HEK293 (cell line): ENCODE results near the gene RGS7.
A peak's percentile ranks its signal among the peaks of the same experiment; 100 is the strongest.

Experiments
- CTCF ChIA-PET: fragments of 350-600 bp; formaldehyde crosslinking; extraction: SDS; loops from one replicate; lab custom pipeline; 2021; ENCODE audit warnings: antibody characterized with exemption; lab: Yijun Ruan, JAX
- POLR2A ChIA-PET: fragments of 300-600 bp; formaldehyde crosslinking; extraction: SDS; loops from one replicate; lab custom pipeline; 2020; ENCODE audit warnings: antibody characterized with exemption, inconsistent platforms; lab: Yijun Ruan, JAX
- H3K27ac ChIP-seq: fragments of 200-500 bp; sonication (Bioruptor generic); 2 replicates; pipeline ENCODE4 v1.5.1; 2014; ENCODE audit warnings: low read depth, low read length, control low read depth, inconsistent platforms; ENCODE audit errors: extremely low read depth
- H3K36me3 ChIP-seq, 2 experiments: fragments of 200-500 bp in 1 of 2; sonication (Bioruptor generic) in 1 of 2; 1 replicate in 1 of 2; 2 replicates in 1 of 2; pipeline ENCODE4 v1.5.1; 2014 to 2017; ENCODE audit warnings: inconsistent platforms in 2 of 2, low read length in 2 of 2; ENCODE audit not compliant: control insufficient read depth in 2 of 2, insufficient read depth in 1 of 2
- H3K4me1 ChIP-seq: fragments of 200-500 bp; sonication (Bioruptor generic); 2 replicates; pipeline ENCODE4 v1.5.1; 2014; ENCODE audit warnings: mild to moderate bottlenecking, low read length, inconsistent platforms; ENCODE audit not compliant: control insufficient read depth, insufficient read depth
- H3K4me3 ChIP-seq: 2 replicates; pipeline ENCODE4 v1.5.1; 2011; ENCODE audit warnings: low read depth, mild to moderate bottlenecking, control low read depth, low read length, moderate library complexity
- H3K9me3 ChIP-seq: fragments of 200-500 bp; sonication (Bioruptor generic); 2 replicates; pipeline ENCODE4 v1.5.1; 2014; ENCODE audit warnings: low read depth, low read length, inconsistent platforms; ENCODE audit not compliant: control insufficient read depth, insufficient read depth
- BCL11B ChIP-seq: fragments of 450-650 bp; formaldehyde crosslinking; IDR thresholded peaks from 2 replicates; pipeline ENCODE4 v1.5.1; 2016; ENCODE audit warnings: low read depth, missing biosample characterization, missing genetic modification characterization
- GLIS1 ChIP-seq: fragments of 450-650 bp; formaldehyde crosslinking; IDR thresholded peaks from 2 replicates; pipeline ENCODE4 v1.5.1; 2016; ENCODE audit warnings: missing biosample characterization, missing genetic modification characterization
- HOXC10 ChIP-seq: sonication (generic); formaldehyde crosslinking; IDR thresholded peaks from 2 replicates; pipeline ENCODE4 v1.8.1; 2023; ENCODE audit warnings: mild to moderate bottlenecking, missing genetic modification reagents
- IKZF3 ChIP-seq: fragments of 450-650 bp; IDR thresholded peaks from 2 replicates; pipeline ENCODE4 v1.5.0; 2018; ENCODE audit warnings: missing biosample characterization, mild to moderate bottlenecking, missing genetic modification characterization, moderate library complexity
- KLF1 ChIP-seq: fragments of 450-650 bp; formaldehyde crosslinking; IDR thresholded peaks from 2 replicates; pipeline ENCODE4 v1.5.1; 2016; ENCODE audit warnings: missing biosample characterization, missing genetic modification characterization
- MEIS1 ChIP-seq: sonication (generic); formaldehyde crosslinking; IDR thresholded peaks from 2 replicates; pipeline ENCODE4 v1.8.1; 2022; ENCODE audit warnings: missing genetic modification reagents, mild to moderate bottlenecking, borderline replicate concordance
- ZBTB21 ChIP-seq: fragments of 450-650 bp; formaldehyde crosslinking; IDR thresholded peaks from 2 replicates; pipeline ENCODE4 v1.5.1; 2017; ENCODE audit warnings: missing biosample characterization, missing genetic modification characterization
- ZNF138 ChIP-seq: fragments of 450-650 bp; formaldehyde crosslinking; IDR thresholded peaks from 2 replicates; pipeline ENCODE4 v1.5.1; 2016; ENCODE audit warnings: missing biosample characterization, missing genetic modification characterization, borderline replicate concordance
- ZNF175 ChIP-seq: fragments of 450-650 bp; formaldehyde crosslinking; IDR thresholded peaks from 2 replicates; pipeline ENCODE4 v1.5.1; 2016; ENCODE audit warnings: missing biosample characterization, missing genetic modification characterization
- ZNF514 ChIP-seq: fragments of 450-650 bp; formaldehyde crosslinking; IDR thresholded peaks from 2 replicates; pipeline ENCODE4 v1.5.1; 2016; ENCODE audit warnings: missing biosample characterization, missing genetic modification characterization
- ZNF549 ChIP-seq: fragments of 450-650 bp; IDR thresholded peaks from 2 replicates; pipeline ENCODE4 v1.5.1; 2018; ENCODE audit warnings: missing biosample characterization, missing genetic modification characterization, mild to moderate bottlenecking, inconsistent platforms, moderate library complexity
- ZNF585B ChIP-seq: fragments of 450-650 bp; formaldehyde crosslinking; IDR thresholded peaks from 2 replicates; pipeline ENCODE4 v1.5.1; 2016; ENCODE audit warnings: missing biosample characterization, missing genetic modification characterization
- ZNF621 ChIP-seq: fragments of 450-650 bp; formaldehyde crosslinking; IDR thresholded peaks from 2 replicates; pipeline ENCODE4 v1.5.1; 2017; ENCODE audit warnings: missing biosample characterization, missing genetic modification characterization
- ZNF624 ChIP-seq: fragments of 450-650 bp; formaldehyde crosslinking; IDR thresholded peaks from 2 replicates; pipeline ENCODE4 v1.5.1; 2017; ENCODE audit warnings: missing biosample characterization, missing genetic modification characterization
- ZNF792 ChIP-seq: fragments of 450-650 bp; formaldehyde crosslinking; IDR thresholded peaks from 2 replicates; pipeline ENCODE4 v1.5.1; 2016; ENCODE audit warnings: missing biosample characterization, missing genetic modification characterization
- TF ChIP-seq, protein P1 (sequence below): fragments of 450-650 bp; formaldehyde crosslinking; IDR thresholded peaks from 2 replicates; pipeline ENCODE4 v1.5.1; 2016; ENCODE audit warnings: missing biosample characterization, missing genetic modification characterization
- TF ChIP-seq, protein P2 (sequence below): fragments of 450-650 bp; formaldehyde crosslinking; IDR thresholded peaks from 2 replicates; pipeline ENCODE4 v1.5.1; 2016; ENCODE audit warnings: missing biosample characterization, missing genetic modification characterization, borderline replicate concordance

Gene RGS7

DNA sequence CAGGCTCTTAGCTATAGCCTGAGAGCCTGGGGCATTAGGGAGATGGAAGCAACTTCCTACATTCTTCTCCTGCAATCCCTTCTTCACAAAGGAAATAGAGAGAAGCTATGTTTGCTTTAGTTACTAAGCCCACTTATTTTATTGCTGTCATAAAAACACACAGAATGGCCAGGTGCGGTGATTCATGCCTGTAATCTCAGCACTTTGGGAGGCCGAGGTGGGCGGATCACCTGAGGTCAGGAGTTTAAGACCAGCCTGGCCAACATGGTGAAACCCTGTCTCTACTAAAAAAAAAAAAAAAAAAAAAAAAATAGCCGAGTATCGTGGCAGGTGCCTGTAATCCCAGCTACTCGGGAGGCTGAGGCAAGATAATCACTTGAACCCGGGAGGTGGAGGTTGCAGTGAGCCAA lies 573.3 kb downstream of the RGS7 start (continued):
- TF ChIP-seq, protein P1, sequence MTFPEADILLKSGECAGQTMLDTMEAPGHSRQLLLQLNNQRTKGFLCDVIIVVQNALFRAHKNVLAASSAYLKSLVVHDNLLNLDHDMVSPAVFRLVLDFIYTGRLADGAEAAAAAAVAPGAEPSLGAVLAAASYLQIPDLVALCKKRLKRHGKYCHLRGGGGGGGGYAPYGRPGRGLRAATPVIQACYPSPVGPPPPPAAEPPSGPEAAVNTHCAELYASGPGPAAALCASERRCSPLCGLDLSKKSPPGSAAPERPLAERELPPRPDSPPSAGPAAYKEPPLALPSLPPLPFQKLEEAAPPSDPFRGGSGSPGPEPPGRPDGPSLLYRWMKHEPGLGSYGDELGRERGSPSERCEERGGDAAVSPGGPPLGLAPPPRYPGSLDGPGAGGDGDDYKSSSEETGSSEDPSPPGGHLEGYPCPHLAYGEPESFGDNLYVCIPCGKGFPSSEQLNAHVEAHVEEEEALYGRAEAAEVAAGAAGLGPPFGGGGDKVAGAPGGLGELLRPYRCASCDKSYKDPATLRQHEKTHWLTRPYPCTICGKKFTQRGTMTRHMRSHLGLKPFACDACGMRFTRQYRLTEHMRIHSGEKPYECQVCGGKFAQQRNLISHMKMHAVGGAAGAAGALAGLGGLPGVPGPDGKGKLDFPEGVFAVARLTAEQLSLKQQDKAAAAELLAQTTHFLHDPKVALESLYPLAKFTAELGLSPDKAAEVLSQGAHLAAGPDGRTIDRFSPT (tag by site-specific recombination), result peak; percentile 74; the same call in 1 of the 2 replicates
- TF ChIP-seq GLIS1 (tag by site-specific recombination), result peak; percentile 96

DNA sequence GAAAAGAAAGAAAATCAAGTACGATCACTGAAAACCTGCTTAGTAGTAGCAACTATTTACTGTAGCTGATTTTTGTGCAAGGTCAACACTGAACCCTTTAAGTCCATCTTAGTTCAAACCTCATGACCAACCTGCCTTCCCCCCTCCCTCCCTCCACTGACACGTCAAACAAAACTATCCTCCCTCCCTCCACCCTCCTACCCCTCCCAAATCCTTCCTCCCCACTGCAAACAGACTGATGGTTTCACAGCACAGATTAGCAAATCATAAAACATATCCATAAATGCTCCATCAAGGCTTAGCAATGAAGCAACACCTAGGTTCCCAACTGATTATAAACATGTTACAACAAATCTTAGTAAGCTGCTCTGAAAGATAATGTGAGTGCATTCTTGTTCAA lies 580.8 kb downstream of the RGS7 start:
- no peaks in the 10 kb centered on the region for H3K9me3 ChIP-seq
- no peak overlapping the region for H3K27ac ChIP-seq
- no peak overlapping the region for H3K4me3 ChIP-seq
- TF ChIP-seq ZNF138 (tag by site-specific recombination) (no peak), ZNF514 (tag by site-specific recombination) (no peak), KLF1 (tag by site-specific recombination) (0 out of 2 replicates have a peak, but pooled peaks have one; percentile 22)
- TF ChIP-seq, all 188 proteins: peak for 1
- ChIA-PET CTCF (interaction anchor here (0.7 kb wide), 1 partner anchor 198 kb away, joined by 3 read pairs; no protein-coding TSS in a partner anchor), POLR2A (no interaction called here)
- no peaks in the 10 kb centered on the region for H3K36me3 ChIP-seq
- peaks cover 2% of the 10 kb centered on the region; the same call in 1 of the 2 replicates for H3K4me1 ChIP-seq

DNA sequence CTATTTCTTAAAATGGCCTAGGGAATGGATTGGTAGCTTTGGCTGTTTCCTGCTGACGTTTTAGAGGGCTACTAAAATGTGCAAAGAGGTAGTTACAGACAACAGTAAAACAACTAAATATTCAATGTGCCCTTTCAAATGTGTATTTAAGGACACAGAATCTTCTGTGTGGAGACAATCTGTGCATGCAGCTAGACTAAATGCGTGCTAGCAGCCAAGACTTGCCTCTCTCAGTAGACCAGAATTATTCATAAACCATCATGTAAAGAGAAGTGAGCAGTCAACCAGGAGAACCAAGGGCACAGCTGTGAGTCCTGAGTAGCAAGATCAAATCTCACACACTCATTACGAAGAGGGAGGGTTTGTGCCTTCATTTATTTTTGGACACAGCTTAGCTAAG lies 584.9 kb downstream of the RGS7 start:
- POLR2A ChIA-PET, result no interaction called here
- no peaks in the 10 kb centered on the region for H3K9me3 ChIP-seq
- H3K36me3 ChIP-seq, result no peaks in the 10 kb centered on the region
- TF ChIP-seq HOXC10 (CRISPR knock-in tag), result no peak
- no peak for TF ChIP-seq ZNF175 (tag by site-specific recombination)
- no peak for TF ChIP-seq MEIS1 (CRISPR knock-in tag)
- TF ChIP-seq ZNF621, result no peak
- no peak for TF ChIP-seq ZNF624
- TF ChIP-seq, protein P2, sequence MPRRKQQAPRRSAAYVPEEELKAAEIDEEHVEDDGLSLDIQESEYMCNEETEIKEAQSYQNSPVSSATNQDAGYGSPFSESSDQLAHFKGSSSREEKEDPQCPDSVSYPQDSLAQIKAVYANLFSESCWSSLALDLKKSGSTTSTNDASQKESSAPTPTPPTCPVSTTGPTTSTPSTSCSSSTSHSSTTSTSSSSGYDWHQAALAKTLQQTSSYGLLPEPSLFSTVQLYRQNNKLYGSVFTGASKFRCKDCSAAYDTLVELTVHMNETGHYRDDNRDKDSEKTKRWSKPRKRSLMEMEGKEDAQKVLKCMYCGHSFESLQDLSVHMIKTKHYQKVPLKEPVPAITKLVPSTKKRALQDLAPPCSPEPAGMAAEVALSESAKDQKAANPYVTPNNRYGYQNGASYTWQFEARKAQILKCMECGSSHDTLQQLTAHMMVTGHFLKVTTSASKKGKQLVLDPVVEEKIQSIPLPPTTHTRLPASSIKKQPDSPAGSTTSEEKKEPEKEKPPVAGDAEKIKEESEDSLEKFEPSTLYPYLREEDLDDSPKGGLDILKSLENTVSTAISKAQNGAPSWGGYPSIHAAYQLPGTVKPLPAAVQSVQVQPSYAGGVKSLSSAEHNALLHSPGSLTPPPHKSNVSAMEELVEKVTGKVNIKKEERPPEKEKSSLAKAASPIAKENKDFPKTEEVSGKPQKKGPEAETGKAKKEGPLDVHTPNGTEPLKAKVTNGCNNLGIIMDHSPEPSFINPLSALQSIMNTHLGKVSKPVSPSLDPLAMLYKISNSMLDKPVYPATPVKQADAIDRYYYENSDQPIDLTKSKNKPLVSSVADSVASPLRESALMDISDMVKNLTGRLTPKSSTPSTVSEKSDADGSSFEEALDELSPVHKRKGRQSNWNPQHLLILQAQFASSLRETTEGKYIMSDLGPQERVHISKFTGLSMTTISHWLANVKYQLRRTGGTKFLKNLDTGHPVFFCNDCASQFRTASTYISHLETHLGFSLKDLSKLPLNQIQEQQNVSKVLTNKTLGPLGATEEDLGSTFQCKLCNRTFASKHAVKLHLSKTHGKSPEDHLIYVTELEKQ (tag by site-specific recombination), result no peak
- TF ChIP-seq ZNF514 (tag by site-specific recombination), result no peak
- TF ChIP-seq ZBTB21 (tag by site-specific recombination), result no peak
- TF ChIP-seq BCL11B (tag by site-specific recombination), result no peak
- no peak for TF ChIP-seq ZNF585B
- no peak for TF ChIP-seq ZNF792 (tag by site-specific recombination)
- no peak for TF ChIP-seq ZNF549 (tag by site-specific recombination)
- no peak for TF ChIP-seq IKZF3
- TF ChIP-seq, all 188 proteins: peak for 0
- Histone ChIP-seq H3K4me1 (peaks cover 13% of the 10 kb centered on the region), H3K27ac (no peak overlapping the region), H3K4me3 (no peak overlapping the region)
- CTCF ChIA-PET, result no interaction called here
